Activated naive CD8-positive, alpha-beta T cell treated with anti-CD3 and anti-CD28 coated beads for 36 hours (primary cell): Measurements from ENCODE around the gene CDK19. TPM values are rescaled to one million over a fixed set of nuclear protein-coding genes. Genes with fewer than 3 reads are reported as not detected.

Source experiments
- DNase-seq: peaks from one replicate; pipeline ENCODE4 v3.0.0; 2021
- H3K27ac Mint-ChIP-seq: one replicate; pipeline ENCODE4 v1.8.0; 2022; ENCODE audit warnings: mild to moderate bottlenecking, moderate library complexity, mixed read lengths
- H3K27me3 Mint-ChIP-seq: one replicate; pipeline ENCODE4 v1.8.0; 2022; ENCODE audit warnings: mild to moderate bottlenecking, mixed read lengths
- H3K36me3 Mint-ChIP-seq: one replicate; pipeline ENCODE4 v1.8.0; 2021; ENCODE audit warnings: mild to moderate bottlenecking, mixed read lengths
- H3K4me1 Mint-ChIP-seq: one replicate; pipeline ENCODE4 v1.8.0; 2021; ENCODE audit warnings: mixed read lengths
- H3K4me3 Mint-ChIP-seq: one replicate; pipeline ENCODE4 v1.8.0; 2022; ENCODE audit warnings: mild to moderate bottlenecking, moderate library complexity, mixed read lengths
- H3K9me3 Mint-ChIP-seq: one replicate; pipeline ENCODE4 v1.8.0; 2022; ENCODE audit warnings: mixed read lengths
- total RNA-seq, 2 experiments: library from RNA; stranded (reverse); gene quantifications; one replicate each; pipeline ENCODE4 v1.2.3, GENCODE V29; 2021

Gene CDK19
- total RNA-seq, 2 experiments from 2014 or later, result 8.8 to 9.2 TPM

- Mint-ChIP-seq H3K36me3 (no peaks in the 10 kb centered on the region), H3K27ac (no peak overlapping the region), H3K4me3 (no peak overlapping the region), H3K27me3 (no peaks in the 10 kb centered on the region), H3K4me1 (no peaks in the 10 kb centered on the region), H3K9me3 (no peaks in the 10 kb centered on the region)
- DNase-seq, result no peak
These were observed 103.0 kb downstream of the CDK19 start for GRCh38 chr6:110712238-110712637.

GRCh38 chr6:110710115-110710514 lies 105.2 kb downstream of the CDK19 start:
- H3K4me3 Mint-ChIP-seq, result no peak overlapping the region
- no peaks in the 10 kb centered on the region for H3K27me3 Mint-ChIP-seq
- no peak for DNase-seq
- H3K4me1 Mint-ChIP-seq, result no peaks in the 10 kb centered on the region
- no peaks in the 10 kb centered on the region for H3K9me3 Mint-ChIP-seq
- no peaks in the 10 kb centered on the region for H3K36me3 Mint-ChIP-seq
- H3K27ac Mint-ChIP-seq, result no peak overlapping the region

DNA sequence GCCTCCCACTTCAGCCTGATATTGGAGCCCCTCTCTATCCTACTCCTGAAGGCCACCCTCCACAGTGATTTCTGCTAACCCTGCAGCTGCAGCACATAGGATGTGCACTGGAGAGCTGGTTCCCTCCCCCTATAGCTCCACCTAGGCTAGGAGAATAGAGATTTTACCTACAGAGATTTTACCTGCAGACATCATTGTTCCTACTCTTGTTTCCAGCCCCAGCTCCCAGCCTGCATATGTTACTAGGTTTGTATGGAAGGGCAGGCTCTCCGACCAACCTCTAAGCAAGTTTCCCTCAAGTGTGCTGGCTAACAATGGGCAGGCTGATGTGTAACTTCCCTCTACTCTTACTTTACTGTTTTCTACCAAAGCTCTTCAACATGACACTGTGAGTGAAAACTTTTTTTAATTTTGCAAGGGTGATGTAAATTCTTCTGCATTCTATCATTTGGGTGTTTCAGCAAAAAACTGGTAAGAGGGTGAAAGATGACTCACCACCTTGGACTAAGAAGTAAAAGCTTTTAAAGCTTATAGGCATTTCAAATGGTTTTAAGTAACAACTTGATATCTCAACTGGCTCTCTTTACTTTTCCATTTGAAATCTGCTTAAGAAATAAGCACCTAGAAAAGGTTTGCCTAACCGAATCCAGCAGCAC lies 106.8 kb downstream of the CDK19 start:
- DNase-seq, result no peak
- no peak overlapping the region for H3K27ac Mint-ChIP-seq
- no peaks in the 10 kb centered on the region for H3K9me3 Mint-ChIP-seq
- no peaks in the 10 kb centered on the region for H3K36me3 Mint-ChIP-seq
- H3K4me1 Mint-ChIP-seq, result no peaks in the 10 kb centered on the region
- H3K27me3 Mint-ChIP-seq, result no peaks in the 10 kb centered on the region
- no peak overlapping the region for H3K4me3 Mint-ChIP-seq

- DNase-seq, result no peak
- H3K4me3 Mint-ChIP-seq, result no peak overlapping the region
- no peaks in the 10 kb centered on the region for H3K27me3 Mint-ChIP-seq
- H3K4me1 Mint-ChIP-seq, result no peaks in the 10 kb centered on the region
- no peaks in the 10 kb centered on the region for H3K9me3 Mint-ChIP-seq
- peaks cover 2% of the 10 kb centered on the region for H3K36me3 Mint-ChIP-seq
- no peak overlapping the region for H3K27ac Mint-ChIP-seq
These were observed 109.7 kb downstream of the CDK19 start for GRCh38 chr6:110705543-110705942.

- no peaks in the 10 kb centered on the region for H3K27me3 Mint-ChIP-seq
- peaks cover 2% of the 10 kb centered on the region for H3K36me3 Mint-ChIP-seq
- H3K9me3 Mint-ChIP-seq, result no peaks in the 10 kb centered on the region
- no peak overlapping the region for H3K27ac Mint-ChIP-seq
- H3K4me1 Mint-ChIP-seq, result no peaks in the 10 kb centered on the region
- DNase-seq, result no peak
- H3K4me3 Mint-ChIP-seq, result no peak overlapping the region
These were observed 111.2 kb downstream of the CDK19 start for GRCh38 chr6:110703906-110704594.

GRCh38 chr6:110703010-110703905 lies 112.0 kb downstream of the CDK19 start:
- Mint-ChIP-seq H3K4me1 (no peaks in the 10 kb centered on the region), H3K36me3 (peaks cover 2% of the 10 kb centered on the region), H3K27me3 (no peaks in the 10 kb centered on the region), H3K4me3 (no peak overlapping the region), H3K27ac (no peak overlapping the region), H3K9me3 (no peaks in the 10 kb centered on the region)
- DNase-seq, result no peak

DNA sequence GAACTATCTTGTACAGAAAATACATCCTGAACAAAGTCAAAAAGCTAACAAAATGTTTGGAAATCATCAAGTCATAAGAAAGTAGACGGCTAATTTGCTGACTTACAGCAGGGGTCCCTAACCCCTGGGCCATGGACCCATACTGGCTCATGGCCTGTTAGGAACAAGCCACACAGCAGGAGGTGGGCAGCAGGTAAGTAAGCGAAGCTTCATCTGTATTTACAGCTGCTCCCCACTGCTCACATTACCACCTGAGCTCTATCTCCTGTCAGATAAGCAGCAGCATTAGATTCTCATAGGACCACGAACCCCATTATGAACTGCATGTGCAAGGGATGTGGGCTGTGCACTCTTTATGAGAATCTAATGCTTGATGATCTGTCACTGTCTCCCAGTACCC lies 115.5 kb downstream of the CDK19 start:
- H3K36me3 Mint-ChIP-seq, result peaks cover 9% of the 10 kb centered on the region
- H3K4me3 Mint-ChIP-seq, result no peak overlapping the region
- peaks cover 4% of the 10 kb centered on the region for H3K9me3 Mint-ChIP-seq
- H3K4me1 Mint-ChIP-seq, result no peaks in the 10 kb centered on the region
- no peak overlapping the region for H3K27ac Mint-ChIP-seq
- DNase-seq, result no peak
- H3K27me3 Mint-ChIP-seq, result no peaks in the 10 kb centered on the region

- Mint-ChIP-seq H3K4me3 (no peak overlapping the region), H3K27ac (no peak overlapping the region), H3K9me3 (peaks cover 7% of the 10 kb centered on the region), H3K36me3 (peaks cover 14% of the 10 kb centered on the region), H3K27me3 (no peaks in the 10 kb centered on the region), H3K4me1 (peaks cover 6% of the 10 kb centered on the region)
- DNase-seq, result no peak
These were observed 121.3 kb downstream of the CDK19 start for GRCh38 chr6:110693994-110694393.

GRCh38 chr6:110693296-110693695 lies 122.0 kb downstream of the CDK19 start:
- Mint-ChIP-seq H3K9me3 (peaks cover 7% of the 10 kb centered on the region), H3K4me3 (no peak overlapping the region), H3K27me3 (no peaks in the 10 kb centered on the region), H3K4me1 (peaks cover 13% of the 10 kb centered on the region), H3K36me3 (peaks cover 14% of the 10 kb centered on the region), H3K27ac (no peak overlapping the region)
- no peak for DNase-seq

- H3K4me1 Mint-ChIP-seq, result peaks cover 22% of the 10 kb centered on the region
- no peak for DNase-seq
- peaks cover 3% of the 10 kb centered on the region for H3K9me3 Mint-ChIP-seq
- H3K27me3 Mint-ChIP-seq, result no peaks in the 10 kb centered on the region
- peaks cover 8% of the 10 kb centered on the region for H3K36me3 Mint-ChIP-seq
- no peak overlapping the region for H3K27ac Mint-ChIP-seq
- no peak overlapping the region for H3K4me3 Mint-ChIP-seq
These were observed 124.4 kb downstream of the CDK19 start for GRCh38 chr6:110690916-110691315.

GRCh38 chr6:110690106-110690654 lies 125.1 kb downstream of the CDK19 start:
- Mint-ChIP-seq H3K27me3 (no peaks in the 10 kb centered on the region), H3K4me1 (peaks cover 22% of the 10 kb centered on the region), H3K9me3 (peaks cover 3% of the 10 kb centered on the region), H3K36me3 (peaks cover 8% of the 10 kb centered on the region), H3K27ac (no peak overlapping the region), H3K4me3 (no peak overlapping the region)
- DNase-seq, result no peak

DNA sequence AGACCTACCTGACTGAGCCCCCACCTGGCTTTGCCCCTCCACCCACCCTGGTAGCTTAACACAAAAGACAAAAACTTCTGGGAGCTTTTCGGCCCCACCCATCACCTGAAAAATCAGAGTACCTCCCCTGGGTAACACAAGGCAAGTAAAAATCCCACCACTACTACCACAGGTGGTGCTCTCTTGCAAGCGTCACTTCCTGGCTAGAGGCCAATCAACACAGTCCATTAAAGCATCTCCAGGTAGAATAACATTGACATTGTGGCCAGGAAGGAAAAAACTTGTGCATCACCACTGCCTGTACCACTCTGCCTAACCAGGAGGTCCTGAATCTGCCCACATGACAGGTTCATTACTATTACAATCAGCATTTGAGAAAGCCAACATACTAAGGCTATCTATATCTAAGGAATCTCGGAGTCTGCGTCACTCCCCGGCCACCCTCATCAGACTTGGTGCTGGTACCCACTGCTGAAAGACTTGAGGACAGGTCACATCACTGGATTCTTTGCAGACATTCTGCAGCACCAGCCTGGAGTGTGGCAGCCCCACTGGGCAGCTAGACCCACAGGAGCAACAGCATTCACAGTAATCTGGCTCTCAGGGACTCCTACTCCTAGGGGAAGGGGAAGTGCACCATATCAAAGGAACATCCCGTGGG lies 125.9 kb downstream of the CDK19 start:
- no peak overlapping the region for H3K4me3 Mint-ChIP-seq
- H3K27ac Mint-ChIP-seq, result no peak overlapping the region
- H3K9me3 Mint-ChIP-seq, result peaks cover 3% of the 10 kb centered on the region
- peaks cover 3% of the 10 kb centered on the region for H3K36me3 Mint-ChIP-seq
- peaks cover 22% of the 10 kb centered on the region for H3K4me1 Mint-ChIP-seq
- H3K27me3 Mint-ChIP-seq, result no peaks in the 10 kb centered on the region
- no peak for DNase-seq

GRCh38 chr6:110688661-110689268 lies 126.5 kb downstream of the CDK19 start:
- Mint-ChIP-seq H3K27ac (no peak overlapping the region), H3K4me1 (peaks cover 22% of the 10 kb centered on the region), H3K4me3 (no peak overlapping the region), H3K36me3 (no peaks in the 10 kb centered on the region), H3K9me3 (no peaks in the 10 kb centered on the region), H3K27me3 (no peaks in the 10 kb centered on the region)
- DNase-seq, result no peak

GRCh38 chr6:110687326-110687725 lies 127.9 kb downstream of the CDK19 start:
- Mint-ChIP-seq H3K4me3 (no peak overlapping the region), H3K36me3 (no peaks in the 10 kb centered on the region), H3K9me3 (no peaks in the 10 kb centered on the region), H3K27me3 (no peaks in the 10 kb centered on the region), H3K4me1 (peaks cover 24% of the 10 kb centered on the region), H3K27ac (peak overlapping the region; percentile 32)
- no peak for DNase-seq
